Left forelimb (tissue), 1 donor: ENCODE results near the gene TSR3.

Source experiments
- DNase-seq: peaks from one replicate; pipeline ENCODE4 v3.0.0-alpha.2; 2018; ENCODE audit warnings: low spot score

TSR3 gene

DNA sequence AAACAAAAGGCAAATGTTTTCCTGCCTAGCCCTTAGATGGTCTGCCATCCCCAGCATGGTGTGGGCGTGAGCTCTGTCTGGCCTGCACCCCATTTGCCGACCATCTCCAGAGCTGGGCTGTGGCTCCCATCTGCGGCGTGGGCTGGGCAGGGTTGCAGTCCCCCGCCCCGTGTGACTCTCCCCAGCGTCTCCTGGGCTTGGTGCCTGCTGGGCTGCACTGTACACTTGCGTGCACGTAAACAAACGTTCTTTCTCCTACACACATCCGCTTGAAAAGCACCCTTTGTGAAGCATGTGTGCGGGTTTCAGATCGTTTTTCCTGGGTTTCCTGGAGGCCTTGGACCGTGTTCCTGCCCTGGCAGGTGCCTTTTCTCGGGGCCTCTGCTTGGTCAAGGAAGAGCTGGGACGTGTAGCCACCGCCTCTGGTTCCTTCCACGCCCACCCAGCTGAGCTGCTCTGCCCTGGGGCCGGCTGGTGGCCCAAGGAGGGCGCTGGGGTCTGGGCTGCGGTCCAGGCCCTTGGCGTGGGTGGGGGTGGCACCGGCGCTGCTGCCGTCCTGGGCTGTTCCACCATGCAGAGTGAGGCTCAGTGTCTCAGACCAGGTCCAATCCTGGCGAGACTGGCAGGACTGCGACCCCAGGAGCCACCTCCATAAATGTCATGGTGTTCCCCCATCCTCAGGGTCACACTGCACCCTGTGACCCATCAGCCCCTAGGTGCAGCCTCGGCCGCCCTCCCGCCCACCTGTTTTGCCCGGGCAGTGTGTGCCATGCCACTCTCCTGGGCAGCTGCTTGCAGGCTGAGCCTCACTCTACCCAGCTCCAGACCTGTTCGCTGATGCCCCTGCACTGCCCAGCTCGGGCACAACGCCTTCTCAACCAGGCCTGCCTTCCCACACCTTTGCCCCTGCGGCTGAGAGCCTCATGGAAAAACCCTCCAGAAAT, 28.1 kb downstream of the TSR3 start:
- no peak for DNase-seq

DNA sequence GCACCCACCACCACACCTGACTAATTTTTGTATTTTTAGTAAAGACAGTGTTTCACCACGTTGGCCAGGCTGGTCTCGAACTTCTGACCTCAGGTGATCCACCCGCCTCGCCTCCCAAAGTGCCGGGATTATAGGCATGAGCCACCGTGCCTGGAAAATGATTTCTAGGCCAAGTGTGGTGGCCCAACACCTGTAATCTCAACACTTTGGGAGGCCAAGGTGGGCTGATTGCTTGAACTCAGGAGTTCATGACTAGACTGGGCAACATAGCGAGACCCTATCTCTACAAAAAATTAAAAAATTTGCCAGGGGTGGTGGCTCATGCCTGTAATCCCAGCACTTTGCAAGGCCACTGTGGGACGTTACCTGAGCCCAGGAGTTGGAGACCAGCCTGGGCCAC, 29.3 kb downstream of the TSR3 start:
- DNase-seq, result no peak

DNA sequence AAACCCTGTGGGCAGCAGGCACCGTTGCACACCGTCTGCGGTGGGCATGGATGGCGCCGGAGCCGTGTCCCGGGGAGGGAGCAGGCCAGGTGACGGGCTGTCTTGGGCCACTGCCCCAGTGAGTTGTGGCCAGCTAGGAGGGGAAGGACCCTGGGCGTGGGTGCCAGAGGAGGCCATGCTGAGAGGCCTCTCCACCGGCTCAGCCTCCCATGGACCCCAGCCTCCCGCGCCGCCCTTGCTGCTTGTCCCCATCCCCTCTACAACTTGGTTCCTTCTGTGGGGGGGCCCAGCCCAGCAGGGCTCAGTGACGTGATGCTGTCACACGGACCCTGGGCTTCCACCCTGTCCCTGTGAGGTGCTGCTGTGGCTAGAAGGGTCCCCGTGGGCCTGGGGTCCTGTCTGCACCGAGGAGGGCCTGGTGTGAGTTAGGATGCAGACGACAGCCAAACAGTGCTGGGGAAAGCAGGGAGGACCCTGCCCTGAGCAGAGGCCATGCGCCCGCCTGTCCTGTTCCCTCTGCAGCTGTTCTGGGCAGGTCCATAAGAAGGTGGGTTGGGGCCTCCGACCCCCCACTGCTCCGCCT, 30.9 kb downstream of the TSR3 start:
- DNase-seq, result no peak

DNA sequence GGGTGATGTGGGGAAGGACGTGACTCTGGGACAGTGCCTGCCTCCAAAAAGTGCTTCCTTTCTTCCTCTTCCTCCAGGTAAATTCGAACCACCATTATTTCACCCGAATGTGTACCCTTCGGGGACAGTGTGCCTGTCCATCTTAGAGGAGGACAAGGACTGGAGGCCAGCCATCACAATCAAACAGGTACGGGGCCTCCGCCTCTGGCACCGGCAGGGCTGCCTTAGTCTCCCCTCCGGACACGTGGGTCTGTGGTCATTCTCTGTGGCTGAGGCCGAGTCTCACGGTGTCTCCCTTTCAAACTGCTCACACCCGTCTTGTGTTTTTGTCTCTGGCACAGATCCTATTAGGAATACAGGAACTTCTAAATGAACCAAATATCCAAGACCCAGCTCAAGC, 31.6 kb downstream of the TSR3 start:
- peak; percentile 54 for DNase-seq

DNA sequence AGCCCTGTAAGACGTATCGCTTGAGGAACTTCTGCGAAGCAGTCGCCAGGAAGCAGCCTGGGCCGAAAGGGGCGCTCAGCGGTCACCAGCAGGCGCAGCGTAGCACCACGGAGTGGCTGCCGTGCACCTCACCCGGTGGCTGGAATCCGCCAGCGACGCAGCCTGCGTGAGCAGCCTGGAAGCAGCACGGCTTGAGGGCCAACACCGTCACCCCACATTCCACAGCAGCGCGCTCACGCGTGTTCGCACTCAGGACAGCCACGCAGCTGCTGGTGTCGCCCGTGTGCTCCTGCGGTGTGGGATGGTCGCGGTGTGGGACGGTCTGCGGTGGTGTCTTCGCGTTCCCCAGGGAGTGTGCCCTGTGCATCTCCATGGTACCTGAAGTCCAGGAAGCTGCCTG, 32.6 kb downstream of the TSR3 start:
- no peak for DNase-seq

DNA sequence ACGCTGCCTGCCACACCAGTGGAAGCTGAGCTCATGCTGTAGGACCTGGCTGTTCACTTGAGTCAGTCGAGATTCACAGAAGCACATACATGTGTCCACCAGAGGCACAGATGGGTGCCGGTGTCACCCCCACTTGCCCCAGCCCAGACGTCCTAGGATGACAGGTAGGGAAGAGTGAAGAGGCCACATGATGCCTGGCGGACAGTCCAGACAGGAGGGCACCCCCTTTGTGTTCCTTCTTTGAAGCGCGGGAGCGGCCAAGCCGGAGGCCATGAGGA, 33.5 kb downstream of the TSR3 start:
- no peak for DNase-seq

DNA sequence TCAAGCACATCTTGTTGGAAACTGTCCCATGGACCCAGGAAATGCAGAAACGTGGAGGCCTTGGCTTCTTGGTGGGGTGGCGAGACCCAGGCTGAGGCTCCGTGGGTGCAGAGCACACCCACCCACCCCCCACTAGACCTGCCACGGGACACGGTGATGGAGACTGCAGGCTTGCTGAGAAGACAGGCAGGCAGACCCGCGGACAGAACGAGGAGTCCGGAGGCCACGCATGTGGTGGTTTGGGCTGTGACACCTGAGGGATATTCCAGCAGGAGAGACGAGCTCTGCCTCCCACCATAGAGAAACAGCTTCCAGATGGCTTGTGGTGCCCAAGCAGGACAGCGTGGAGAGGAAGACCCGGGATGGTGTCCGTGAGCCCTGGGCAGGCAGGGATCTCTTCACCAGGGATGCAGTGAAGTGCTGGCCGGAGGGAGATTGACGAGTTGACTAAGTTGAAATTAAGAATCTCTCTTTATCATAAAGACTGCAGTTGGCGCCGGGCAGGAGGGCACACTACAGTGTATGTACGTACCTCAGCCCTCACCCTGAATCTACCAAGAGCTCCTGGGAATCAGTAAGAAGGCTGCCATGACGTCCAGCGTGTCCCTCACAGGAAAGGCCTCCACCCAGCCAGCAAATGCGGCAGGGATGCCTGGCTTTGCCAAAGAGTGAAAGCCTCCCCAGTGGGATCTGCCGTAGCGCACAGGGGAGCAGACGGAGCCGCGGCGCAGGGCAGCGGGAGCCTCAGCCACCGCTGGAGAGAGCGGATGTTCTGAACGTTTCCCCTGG, 34.0 kb downstream of the TSR3 start:
- peak; percentile 51 for DNase-seq

DNA sequence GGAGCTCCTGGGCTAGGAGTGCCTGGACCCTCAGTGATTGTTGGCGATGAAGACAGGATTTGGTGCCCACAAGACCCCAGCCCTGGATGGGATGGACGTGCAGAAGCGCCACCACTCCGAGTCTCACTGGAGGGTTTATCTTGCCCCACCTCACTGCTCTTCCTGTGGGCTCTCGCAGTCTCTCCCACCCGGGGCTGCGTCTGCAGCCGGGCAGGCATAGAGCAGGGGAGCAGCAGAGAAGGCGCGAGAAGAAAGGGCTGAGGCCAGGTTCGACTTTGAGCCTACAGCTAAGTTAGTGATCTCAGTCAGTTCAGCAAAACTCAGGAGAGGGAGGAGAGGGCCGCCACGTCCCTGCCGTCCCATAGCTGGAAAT, 35.7 kb downstream of the TSR3 start:
- DNase-seq, result peak; percentile 55

DNA sequence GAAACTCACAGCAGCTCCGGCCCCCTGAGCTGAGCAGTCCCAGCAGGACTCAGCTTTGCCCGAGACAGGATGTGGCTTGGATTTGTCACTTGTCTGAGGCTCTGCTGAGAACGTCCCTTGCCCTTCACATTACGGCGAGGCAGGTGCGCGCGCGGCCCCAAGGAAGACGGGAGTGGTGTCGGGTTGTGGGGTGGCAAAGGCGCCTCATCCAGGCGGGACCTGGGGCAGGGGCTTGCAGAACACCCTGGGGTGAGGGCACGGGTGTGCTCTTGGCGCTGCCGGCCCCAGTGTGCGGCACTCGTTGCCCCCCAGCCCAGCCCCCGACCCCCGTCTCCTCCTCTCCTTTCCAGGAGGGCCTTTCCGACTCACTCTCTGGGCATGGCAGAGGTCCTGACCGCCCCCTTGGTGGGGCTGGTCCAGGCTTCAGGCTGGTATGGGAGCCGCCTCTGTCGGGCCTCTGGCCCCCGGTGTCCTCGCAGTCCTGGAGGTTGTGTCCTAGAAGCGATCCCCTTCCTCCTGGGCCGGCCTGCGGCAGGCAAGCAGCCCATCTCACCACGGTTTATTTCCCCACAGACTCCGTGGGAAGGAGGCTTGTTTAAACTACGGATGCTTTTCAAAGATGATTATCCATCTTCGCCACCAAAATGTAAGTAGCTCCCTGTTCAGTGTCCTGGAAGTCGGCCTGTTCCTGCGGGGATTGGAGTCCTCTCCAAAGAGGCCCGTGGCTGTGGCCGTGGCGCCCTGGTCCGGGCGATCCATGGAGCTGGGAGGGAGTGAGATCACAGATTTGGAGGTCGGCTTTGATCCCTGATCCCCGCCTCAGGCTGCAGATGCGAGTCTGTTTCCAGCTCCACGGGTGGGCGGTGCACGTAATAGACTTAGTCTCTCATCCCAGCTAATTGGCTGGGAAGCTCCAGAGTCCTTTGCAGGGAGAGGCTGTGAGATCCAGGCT, 36.3 kb downstream of the TSR3 start:
- DNase-seq, result no peak

DNA sequence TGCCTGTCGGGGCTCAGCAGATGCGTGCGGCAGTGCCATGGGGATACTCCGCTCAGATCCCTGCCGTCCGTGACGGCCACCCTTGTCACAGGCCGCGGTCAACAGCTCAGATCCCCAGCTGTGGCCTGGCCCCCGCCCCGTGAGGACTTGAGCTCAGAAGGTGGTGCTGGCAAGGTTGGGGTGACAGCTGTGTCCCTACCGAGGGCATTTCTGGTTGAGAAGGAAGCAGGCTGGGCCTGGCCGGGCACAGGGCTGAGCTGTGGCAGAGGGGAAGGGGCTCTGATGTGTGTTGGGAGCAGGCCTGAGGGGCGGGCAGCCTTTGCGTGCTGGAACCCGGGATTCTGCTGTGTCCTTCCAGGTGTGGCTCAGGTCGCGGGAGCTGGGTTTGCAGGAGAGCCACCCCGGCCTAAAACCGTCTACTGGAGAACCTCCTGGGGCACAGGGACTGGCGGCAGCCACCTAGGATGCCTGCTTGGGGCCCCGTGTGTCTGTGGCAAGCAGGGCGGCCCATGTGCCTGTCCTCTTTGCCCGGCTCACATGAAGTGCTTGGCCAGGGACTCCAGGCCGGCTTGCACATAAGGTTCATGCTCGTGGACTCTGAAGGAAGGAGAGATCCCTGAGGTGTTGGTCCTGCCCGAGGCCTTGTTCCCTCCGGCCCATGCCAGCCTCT, 37.1 kb downstream of the TSR3 start:
- DNase-seq, result no peak

DNA sequence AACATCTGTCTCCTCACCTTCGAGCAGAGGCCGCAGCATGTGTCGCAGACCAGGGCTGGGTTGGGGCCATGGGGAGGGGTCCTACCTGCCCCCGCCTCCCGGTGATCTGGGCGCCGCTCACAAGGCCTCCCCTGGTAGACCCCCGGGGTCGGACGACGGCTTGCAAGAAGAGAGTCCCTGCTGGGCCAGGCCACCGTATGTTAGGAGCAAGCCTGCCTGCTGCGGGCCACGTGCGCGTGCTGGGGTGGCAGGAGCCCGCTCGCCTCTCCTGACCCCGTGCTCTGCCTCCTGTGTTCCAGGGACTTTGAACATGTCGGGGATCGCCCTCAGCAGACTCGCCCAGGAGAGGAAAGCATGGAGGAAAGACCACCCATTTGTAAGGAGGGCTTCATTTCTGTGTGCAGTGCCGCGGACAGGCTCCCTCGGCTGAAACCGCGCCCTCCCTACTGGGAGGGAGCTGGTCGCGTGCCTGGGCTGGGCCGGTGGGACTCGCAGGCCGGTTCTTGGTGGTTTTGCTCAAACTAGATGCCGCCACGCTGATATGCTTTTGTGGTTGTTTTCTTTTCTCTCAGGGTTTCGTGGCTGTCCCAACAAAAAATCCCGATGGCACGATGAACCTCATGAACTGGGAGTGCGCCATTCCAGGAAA, 37.8 kb downstream of the TSR3 start:
- peak; percentile 53 for DNase-seq

DNA sequence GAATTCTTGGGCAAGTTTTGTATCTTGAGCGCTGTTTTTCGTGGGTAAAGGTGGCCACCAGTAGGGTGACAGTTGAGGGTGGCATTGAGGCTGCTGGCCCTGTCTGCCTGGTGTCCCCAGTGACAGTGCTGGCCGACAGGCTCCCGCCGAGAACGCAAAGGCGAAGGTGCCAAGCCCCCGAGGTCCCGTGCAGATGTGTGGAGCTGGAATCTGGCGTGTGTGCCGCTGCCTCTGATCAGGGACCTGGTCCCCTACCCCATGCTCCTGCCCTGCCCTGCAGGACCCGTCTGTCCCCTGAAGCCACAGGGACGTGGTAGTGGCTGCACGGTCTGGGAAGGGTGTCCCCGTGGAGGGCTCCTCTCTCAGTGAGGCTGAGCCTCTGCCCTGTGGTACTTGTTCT, 38.8 kb downstream of the TSR3 start:
- no peak for DNase-seq

DNA sequence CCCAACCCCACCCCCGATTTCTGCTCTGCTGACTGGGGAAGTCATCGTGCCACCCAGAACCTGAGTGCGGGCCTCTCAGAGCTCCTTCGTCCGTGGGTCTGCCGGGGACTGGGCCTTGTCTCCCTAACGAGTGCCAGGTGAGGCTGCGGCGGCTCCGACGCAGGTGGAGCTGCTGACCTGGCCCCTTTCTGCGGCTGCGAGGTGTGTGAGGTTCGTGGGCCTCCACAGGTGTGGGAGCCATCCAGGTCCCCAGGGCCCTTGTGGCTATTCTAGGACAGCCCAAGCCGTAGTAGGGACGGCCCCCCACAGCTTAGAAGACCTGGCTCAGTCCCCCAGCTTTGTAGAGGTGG, 39.2 kb downstream of the TSR3 start:
- DNase-seq, result peak; percentile 60

DNA sequence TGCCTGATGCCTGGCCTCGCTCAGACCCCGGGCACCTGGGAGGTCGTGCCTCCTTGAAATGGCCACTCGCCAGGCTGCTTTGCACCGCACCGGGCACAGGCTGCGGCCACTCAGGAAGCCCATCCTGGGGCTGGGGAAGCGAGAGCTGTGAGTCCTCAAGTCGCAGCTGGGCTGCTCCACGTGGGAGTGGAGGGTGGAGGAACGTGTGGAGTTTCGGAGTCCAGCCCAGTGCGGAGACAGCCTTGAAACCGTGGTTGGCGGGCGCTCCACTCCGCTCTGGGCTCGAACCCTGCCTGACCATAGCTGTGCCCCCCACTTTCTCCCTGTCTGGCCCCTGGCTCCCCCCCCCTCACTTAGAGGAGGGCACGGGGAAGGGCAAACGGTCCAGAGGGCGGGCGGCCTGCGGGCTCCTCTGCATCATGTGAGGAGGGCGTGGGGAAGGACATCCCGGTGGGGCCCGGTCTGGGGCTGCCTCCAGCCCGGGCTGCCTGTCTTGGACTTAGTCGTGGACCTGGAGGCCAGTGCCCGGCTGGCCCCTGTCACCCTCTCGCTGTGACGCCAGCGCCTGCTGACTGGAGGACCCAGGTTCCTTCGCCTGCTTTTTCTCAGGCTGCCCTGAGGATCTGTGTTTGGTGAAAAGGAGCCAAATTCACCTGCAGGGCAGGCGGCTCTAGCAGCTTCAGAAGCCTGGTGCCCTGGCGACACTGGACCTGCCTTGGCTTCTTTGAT, 39.8 kb downstream of the TSR3 start:
- peak; percentile 59 for DNase-seq

DNA sequence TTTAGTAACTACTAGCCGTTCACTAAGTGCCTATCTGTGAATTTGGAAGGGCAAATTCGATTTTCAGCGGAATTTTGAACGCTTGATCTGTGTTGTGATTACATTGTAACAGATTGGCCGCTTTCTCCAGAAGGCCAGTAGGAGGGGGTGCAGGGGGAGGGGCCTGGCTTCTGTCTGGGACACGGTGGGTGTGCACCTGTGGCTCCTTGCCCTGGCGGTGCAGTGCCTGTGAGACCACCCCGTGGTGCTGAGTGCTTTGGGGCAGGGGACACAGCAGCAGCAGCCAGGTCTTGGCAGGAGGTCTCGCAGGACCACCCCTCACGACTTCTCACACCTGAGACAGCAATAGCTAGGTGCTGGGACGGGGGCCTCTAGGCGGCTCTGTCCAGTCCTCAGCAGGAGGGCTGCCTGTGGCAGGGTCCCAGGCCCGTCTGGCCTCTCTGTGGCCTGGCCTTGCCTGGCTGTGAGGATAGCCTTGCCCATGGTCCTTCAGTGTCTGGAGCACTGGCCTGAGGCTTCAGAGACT, 40.4 kb downstream of the TSR3 start:
- peak; percentile 54 for DNase-seq

DNA sequence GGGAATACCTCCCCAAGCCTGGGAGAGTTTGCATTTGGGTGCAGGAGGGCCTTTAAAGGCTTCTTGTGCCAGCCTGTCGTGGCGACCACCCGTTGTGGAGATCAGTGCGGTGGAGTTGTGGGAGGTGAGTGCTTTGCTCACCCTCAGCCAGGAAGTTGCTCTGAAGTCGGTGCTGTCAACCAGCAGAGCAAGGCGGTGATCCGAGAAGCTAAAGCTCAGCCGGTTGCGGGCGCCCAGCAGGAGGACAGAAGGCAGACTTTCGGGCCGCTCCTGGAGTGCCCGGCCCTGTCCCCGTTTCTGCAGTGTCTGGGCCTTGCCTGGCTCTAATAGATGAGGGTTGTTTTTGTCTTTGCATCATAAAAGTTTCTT, 40.9 kb downstream of the TSR3 start:
- DNase-seq, result peak; percentile 57

DNA sequence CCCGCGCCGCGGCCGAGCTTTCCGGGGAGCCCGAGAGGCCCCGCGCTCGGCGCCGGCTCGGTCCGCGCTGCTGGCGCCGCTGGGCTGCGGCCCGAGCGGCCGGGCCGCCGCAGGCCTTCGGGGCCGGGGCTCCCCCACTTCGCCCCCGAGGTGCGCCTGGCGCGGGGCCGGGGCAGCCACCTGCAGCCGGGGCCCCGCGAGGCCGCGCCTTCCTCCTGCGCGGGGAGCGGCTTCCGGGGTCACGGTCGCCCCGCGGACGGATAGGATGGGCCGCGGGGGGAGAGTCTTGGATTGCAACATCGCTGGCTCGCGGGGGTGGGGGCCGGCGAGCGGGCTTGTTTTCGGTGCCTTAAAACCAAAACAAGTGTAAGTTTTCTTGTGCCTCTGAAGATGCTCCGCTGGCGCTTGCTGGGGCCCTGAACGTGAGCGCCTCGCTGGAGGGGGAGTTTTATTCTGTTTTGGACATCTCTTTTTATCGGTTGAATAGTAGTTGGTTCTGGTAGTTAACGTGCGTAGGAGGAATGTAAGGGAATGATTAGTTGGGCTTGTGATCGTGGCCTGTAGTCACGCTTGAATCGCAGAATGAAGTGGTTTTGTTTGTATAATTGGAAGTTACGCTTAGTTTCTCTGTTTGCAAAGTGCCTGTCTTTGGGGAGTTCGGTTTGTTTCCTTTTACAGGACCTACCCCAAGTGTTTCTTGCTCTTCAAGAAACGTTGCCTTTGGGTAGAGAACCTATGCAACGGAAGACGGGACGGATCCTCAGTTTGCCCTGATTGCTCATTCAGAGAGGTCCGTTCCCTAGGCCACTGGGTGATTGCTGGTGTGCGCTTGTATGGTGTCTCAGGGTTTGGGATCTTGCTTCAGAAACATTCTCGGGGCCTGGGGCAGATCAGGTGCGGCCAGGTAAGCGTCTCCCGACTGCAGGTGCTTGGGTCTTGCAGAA, 41.5 kb downstream of the TSR3 start:
- peak; percentile 65 for DNase-seq

DNA sequence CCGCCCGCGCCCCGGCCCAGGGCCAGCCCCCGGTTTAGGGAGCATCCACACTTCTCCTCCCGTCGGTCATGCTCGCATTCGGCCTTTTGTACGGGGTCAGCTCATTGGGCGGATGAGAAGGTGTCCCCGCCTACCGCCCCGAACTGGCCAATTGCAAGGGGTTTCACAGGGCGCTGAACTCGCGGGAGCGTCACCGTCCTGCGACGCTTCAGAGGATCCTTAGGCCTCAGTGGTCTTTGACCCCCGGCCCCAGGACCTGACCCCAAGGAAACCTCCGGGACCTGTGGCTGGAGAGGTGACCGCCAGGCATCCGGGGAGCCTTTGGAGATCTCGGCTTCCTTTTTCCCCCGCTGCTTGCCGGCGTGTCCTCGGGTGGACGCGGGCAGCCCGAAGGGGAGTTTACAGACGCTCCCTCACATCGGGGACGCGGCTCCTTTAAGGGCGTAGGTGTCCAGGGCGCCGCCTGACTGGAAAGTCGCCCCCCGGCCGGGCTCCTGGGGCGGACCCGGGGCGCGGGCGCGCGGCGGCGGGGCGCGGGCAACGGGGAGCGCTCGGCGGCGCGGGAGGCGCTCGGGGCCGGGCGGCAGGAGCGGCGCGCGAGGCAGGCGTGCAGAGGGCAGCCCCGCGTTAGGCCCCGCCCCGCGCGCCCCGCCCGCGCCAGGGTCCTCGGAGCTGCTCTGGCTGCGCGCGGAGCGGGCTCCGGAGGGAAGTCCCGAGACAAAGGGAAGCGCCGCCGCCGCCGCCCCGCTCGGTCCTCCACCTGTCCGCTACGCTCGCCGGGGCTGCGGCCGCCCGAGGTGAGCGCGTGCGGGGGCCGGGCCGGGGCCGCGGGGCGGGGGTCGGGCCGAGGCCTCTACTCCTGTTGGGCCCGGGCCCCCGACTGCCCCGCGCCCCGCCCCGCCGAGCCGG, 42.4 kb downstream of the TSR3 start, which contains the start of gene UBE2I:
TSS of gene UBE2I (plus strand) at position 660 of the 909 bp plus-strand sequence. CDS start 4,395 bp downstream, outside the sequence.
- peak; percentile 99 for DNase-seq
